ENCODE measurements around the gene HMOX2.

DNA sequence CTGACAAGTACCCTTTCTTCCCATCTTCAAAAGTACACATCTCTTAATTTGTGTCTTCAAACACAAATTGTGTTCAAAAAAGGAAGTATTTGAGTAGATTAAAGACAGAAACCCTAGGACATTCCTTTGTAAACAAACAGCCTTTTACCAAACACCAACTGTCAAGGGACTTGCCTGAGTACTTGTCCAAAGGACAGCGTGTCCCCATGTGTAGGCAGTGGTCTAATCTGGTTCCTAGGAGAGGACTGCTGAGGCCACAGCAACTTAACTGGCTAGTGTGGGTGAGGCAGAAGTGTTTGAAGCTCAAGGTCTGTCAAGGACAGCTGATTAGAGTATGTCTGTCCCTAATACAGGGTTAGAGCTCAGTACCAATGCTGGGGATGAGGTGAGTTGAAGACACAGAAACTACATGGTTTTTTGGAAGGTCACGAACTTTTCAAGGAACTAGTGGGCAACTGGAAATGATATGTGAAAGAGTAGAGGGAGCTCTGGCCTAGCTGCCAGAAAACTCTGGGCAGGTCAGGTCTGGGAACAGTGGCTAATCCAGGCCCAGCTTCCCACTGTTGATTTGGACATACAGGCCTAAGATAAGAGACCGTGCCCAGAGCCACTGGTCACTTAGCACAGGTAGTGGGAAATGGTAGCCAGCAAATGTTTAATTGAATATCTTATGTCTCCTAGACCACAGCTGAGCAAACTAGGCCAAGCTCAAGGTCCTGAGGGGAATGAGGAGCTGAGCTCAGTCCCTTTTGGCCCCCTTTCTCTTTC is 10.1 kb downstream of the HMOX2 start:
- TF ChIP-seq, protein P1, sequence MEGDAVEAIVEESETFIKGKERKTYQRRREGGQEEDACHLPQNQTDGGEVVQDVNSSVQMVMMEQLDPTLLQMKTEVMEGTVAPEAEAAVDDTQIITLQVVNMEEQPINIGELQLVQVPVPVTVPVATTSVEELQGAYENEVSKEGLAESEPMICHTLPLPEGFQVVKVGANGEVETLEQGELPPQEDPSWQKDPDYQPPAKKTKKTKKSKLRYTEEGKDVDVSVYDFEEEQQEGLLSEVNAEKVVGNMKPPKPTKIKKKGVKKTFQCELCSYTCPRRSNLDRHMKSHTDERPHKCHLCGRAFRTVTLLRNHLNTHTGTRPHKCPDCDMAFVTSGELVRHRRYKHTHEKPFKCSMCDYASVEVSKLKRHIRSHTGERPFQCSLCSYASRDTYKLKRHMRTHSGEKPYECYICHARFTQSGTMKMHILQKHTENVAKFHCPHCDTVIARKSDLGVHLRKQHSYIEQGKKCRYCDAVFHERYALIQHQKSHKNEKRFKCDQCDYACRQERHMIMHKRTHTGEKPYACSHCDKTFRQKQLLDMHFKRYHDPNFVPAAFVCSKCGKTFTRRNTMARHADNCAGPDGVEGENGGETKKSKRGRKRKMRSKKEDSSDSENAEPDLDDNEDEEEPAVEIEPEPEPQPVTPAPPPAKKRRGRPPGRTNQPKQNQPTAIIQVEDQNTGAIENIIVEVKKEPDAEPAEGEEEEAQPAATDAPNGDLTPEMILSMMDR (IDR thresholded peaks at IDR 0.05), result no peak
- no peak for TF ChIP-seq POLR2A (IDR thresholded peaks at IDR 0.05)
